Lung (tissue), 12 donors: ENCODE results near the gene KIZ. TPM values are rescaled to one million over a fixed set of nuclear protein-coding genes. Genes with fewer than 3 reads are reported as not detected.

Source experiments
- ATAC-seq: fragments of 200-7000 bp; cut with Tn5 transposase; one replicate; pipeline ENCODE4 v1.9.1; 2020; ENCODE audit warnings: moderate number of reproducible peaks; ENCODE audit not compliant: insufficient read depth, low FRiP score
- DNase-seq, 3 donors: peaks; one replicate each; pipeline ENCODE4 v3.0.0-alpha.2; 2013 to 2017
- H3K27ac ChIP-seq, 2 donors: one replicate each; pipeline ENCODE4 v1.5.1; 2013; ENCODE audit warnings: mild to moderate bottlenecking in 2 of 2, moderate library complexity in 2 of 2, control low read depth in 1 of 2, inconsistent platforms in 1 of 2, low read depth in 1 of 2, low read length in 1 of 2
- H3K27me3 ChIP-seq, 3 donors: one replicate each; pipeline ENCODE4 v1.5.1; 2013; ENCODE audit warnings: low read length in 2 of 3; ENCODE audit not compliant: control insufficient read depth in 3 of 3, insufficient read depth in 3 of 3
- H3K36me3 ChIP-seq, 4 donors: one replicate each; pipeline ENCODE4 v1.5.1; 2013; ENCODE audit warnings: low read length in 4 of 4, mild to moderate bottlenecking in 1 of 4, moderate library complexity in 1 of 4; ENCODE audit not compliant: control insufficient read depth in 4 of 4, insufficient read depth in 4 of 4
- H3K4me1 ChIP-seq, 5 donors: one replicate each; pipeline ENCODE4 v1.5.1; 2013; ENCODE audit warnings: low read length in 5 of 5, mild to moderate bottlenecking in 2 of 5, moderate library complexity in 1 of 5; ENCODE audit not compliant: control insufficient read depth in 5 of 5, insufficient read depth in 5 of 5
- H3K4me3 ChIP-seq: one replicate; pipeline ENCODE4 v1.5.1; 2013; ENCODE audit warnings: mild to moderate bottlenecking, control low read depth, moderate library complexity
- H3K9ac ChIP-seq, 2 donors: one replicate each; pipeline ENCODE4 v1.5.1; 2013; ENCODE audit warnings: low read length in 2 of 2, control low read depth in 1 of 2; ENCODE audit not compliant: insufficient read depth in 1 of 2
- H3K9me3 ChIP-seq, 4 donors: one replicate each; pipeline ENCODE4 v1.5.1; 2013; ENCODE audit warnings: low read length in 3 of 4, mild to moderate bottlenecking in 1 of 4, moderate library complexity in 1 of 4; ENCODE audit not compliant: control insufficient read depth in 4 of 4, insufficient read depth in 3 of 4
- WGBS, 2 donors: extraction: QIAGEN DNeasy Blood & Tissue Kit; methylation state at CpG; one replicate each; pipeline ENCODE4 v1.1.7; 2013; 5-methylcytosine and 5-hydroxymethylcytosine counted together
- polyA plus RNA-seq, 2 donors: library from polyadenylated mRNA; stranded (reverse); fragments of 200-250 nt; gene quantifications; one replicate each; pipeline ENCODE4 v1.2.1, GENCODE V29; 2013
- total RNA-seq, 2 donors: library from RNA; depleted of rRNA in 1 of 2; stranded (reverse); fragments of >200 nt in 1 of 2; gene quantifications; one replicate each; pipeline ENCODE4 v1.2.1, GENCODE V29; 2014 to 2021
- TF ChIP-seq, protein P1 (sequence below): IDR thresholded peaks from 2 replicates; pipeline ENCODE4 v1.5.1; 2012; ENCODE audit warnings: mild to moderate bottlenecking; ENCODE audit errors: control extremely low read depth, extremely low read depth
- donor health status: control.
- donor health status: control.
- donor health status: Bipolar disorder and iron deficiency.
- donor health status: healthy.
- donor health status: DM: yes; HTN: yes; CAD: no.

Gene KIZ
- total and polyA plus RNA-seq, 4 donors: 4.1 to 22.5 (median 9.1) TPM

DNA sequence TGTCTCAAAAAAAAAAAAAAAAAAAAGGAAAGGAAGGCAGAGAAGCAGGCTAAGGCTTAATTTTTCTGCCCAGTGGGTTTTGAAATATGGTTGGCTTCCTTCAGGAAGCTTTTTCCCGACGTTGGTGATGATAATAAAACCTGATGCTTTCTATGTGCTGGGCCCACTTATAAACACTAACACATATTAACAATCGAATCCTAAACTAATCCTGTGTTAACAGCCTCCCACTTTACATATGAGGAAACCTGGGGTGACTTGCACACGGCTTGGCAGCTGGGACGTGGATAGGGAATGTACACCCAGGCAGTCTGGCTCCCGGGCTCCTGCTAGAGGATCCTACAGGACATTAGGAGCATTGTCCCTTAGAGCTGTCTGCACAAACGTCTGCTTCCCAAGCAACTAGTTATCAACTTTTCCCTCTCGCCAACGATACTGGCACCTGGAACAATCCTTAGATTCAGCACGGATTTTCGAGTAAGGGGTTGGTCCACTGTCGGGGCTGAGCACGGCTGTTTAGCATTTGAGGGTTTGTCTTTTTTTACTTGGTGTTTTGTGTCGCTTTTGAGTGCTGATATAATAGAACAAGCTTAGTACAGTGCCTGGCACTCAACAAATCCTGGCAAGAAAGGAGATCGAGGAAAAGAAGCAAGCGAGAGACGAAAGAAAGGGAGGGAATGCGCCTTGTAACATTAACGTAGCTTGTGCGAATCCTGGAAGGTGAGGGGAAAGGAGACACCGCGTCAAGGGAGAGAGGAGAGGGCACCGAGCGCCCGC, 622 bp upstream of the KIZ start:
- no peaks in the 10 kb centered on the region for H3K9me3 ChIP-seq
- H3K4me1 ChIP-seq: peaks cover 0 to 3% (median 0%) of the 10 kb centered on the region in 5 donors
- H3K4me3 ChIP-seq: peak overlapping the region; percentile 50
- peak overlapping the region in 1 of 2 donors; percentile 30 for H3K9ac ChIP-seq
- H3K36me3 ChIP-seq: no peaks in the 10 kb centered on the region
- no peak for ATAC-seq
- H3K27me3 ChIP-seq: no peaks in the 10 kb centered on the region
- WGBS, 2 donors: 4 to 5% methylated on average over 25 of the region's 25 CpGs
- TF ChIP-seq, protein P1, sequence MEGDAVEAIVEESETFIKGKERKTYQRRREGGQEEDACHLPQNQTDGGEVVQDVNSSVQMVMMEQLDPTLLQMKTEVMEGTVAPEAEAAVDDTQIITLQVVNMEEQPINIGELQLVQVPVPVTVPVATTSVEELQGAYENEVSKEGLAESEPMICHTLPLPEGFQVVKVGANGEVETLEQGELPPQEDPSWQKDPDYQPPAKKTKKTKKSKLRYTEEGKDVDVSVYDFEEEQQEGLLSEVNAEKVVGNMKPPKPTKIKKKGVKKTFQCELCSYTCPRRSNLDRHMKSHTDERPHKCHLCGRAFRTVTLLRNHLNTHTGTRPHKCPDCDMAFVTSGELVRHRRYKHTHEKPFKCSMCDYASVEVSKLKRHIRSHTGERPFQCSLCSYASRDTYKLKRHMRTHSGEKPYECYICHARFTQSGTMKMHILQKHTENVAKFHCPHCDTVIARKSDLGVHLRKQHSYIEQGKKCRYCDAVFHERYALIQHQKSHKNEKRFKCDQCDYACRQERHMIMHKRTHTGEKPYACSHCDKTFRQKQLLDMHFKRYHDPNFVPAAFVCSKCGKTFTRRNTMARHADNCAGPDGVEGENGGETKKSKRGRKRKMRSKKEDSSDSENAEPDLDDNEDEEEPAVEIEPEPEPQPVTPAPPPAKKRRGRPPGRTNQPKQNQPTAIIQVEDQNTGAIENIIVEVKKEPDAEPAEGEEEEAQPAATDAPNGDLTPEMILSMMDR: no peak
- H3K27ac ChIP-seq: peak overlapping the region; percentile 30 to 78
- DNase-seq: peak in 2 of 3 donors; percentile 52 to 61

DNA sequence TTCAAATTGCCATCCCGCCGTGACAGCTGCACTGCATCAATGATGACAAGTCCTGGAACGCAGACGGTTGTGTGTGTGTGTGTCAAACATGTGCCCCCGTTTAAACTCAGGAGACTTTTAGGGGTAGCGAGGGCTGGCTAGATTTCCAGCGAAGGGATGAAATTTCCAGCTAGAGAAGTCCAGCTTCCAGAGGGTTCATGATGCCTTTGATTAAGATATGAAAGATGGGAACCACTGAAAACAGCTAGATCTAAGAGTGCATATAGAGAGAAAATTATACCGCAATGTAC, 644 bp downstream of the KIZ start:
- H3K4me3 ChIP-seq: peak overlapping the region; percentile 66
- peaks cover 0 to 3% (median 0%) of the 10 kb centered on the region in 5 donors for H3K4me1 ChIP-seq
- H3K27ac ChIP-seq: peak overlapping the region; percentile 4 to 62
- peaks cover 0 to 3% (median under 1%) of the 10 kb centered on the region in 4 donors for H3K36me3 ChIP-seq
- peak overlapping the region; percentile 44 to 73 for H3K9ac ChIP-seq
- no peak for ATAC-seq
- 12 to 17% methylated on average over 8 of the region's 8 CpGs for WGBS, 2 donors
- TF ChIP-seq, protein P1: no peak
- H3K27me3 ChIP-seq: no peaks in the 10 kb centered on the region
- DNase-seq: peak in 2 of 3 donors; percentile 63 to 70
- no peaks in the 10 kb centered on the region for H3K9me3 ChIP-seq

DNA sequence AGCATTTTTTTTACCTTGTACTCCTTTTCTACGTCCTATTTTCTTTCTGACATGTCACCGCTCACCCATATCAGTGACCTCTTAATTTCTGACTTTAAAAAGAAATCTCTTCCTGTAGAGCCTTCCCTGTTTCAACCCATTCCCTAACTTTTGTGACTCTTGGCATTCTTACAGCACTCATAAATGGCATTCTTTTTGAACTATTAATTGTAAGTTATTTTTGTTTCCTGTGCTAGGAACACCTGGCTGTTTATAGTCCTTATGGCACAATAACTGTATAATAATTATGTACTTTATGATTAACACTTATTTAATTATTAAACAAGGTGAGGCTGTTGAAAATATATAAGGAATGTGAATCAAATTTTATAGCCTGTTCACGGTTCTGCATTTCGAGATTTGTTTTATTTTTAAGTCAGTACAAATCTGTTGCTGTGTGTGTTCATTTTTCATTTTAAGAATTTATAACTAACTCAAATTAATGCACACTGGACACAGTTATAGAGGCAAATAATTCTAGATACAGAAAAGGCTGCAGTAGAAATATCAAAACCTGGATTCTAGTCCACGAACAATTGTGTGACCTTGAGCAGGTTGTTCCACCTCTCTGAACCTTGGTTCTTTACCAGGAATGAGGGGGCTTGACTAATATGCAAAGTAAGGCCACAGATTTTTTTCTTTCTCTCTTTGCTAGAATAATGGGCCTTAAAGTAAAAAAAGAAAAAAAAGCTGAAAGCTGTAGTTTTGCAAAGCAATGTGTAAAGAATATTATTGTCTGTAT, 1.5 kb downstream of the KIZ start:
- Histone ChIP-seq H3K27me3 (no peaks in the 10 kb centered on the region), H3K9me3 (no peaks in the 10 kb centered on the region), H3K9ac (no peak overlapping the region), H3K27ac (no peak overlapping the region), H3K4me3 (no peak overlapping the region), H3K36me3 (peaks cover 0 to 3% (median 1%) of the 10 kb centered on the region in 4 donors), H3K4me1 (peaks cover 0 to 3% (median 0%) of the 10 kb centered on the region in 5 donors)
- no peak for DNase-seq
- 92 to 94% methylated on average over 5 of the region's 5 CpGs for WGBS, 2 donors
- TF ChIP-seq, protein P1: no peak
- no peak for ATAC-seq
